Fibroblast of lung (primary cell): Measurements from ENCODE around the gene INPP5A. TPM values are rescaled to one million over a fixed set of nuclear protein-coding genes. Genes with fewer than 3 reads are reported as not detected.
A peak's percentile ranks its signal among the peaks of the same experiment; 100 is the strongest.

ENCODE experiments used
- DNase-seq, 2 donors: peaks; one replicate each; pipeline versions ENCODE4 v3.0.0 to v3.0.0-alpha.2; 2010; ENCODE audit warnings: low read depth in 2 of 2
- H2AFZ ChIP-seq: 2 replicates; pipeline ENCODE4 v1.5.1; 2012; ENCODE audit warnings: low read length, control low read depth, inconsistent platforms
- H3K27ac ChIP-seq: 2 replicates; pipeline ENCODE4 v1.5.1; 2011; ENCODE audit warnings: low read length, control low read depth; ENCODE audit not compliant: insufficient read depth
- H3K27me3 ChIP-seq: 2 replicates; pipeline ENCODE4 v1.5.1; 2011; ENCODE audit warnings: mild to moderate bottlenecking, low read length; ENCODE audit not compliant: control insufficient read depth, insufficient read depth
- H3K36me3 ChIP-seq: 2 replicates; pipeline ENCODE4 v1.5.1; 2011; ENCODE audit warnings: low read length; ENCODE audit not compliant: control insufficient read depth, insufficient read depth
- H3K4me1 ChIP-seq: 2 replicates; pipeline ENCODE4 v1.5.1; 2011; ENCODE audit warnings: low read length; ENCODE audit not compliant: control insufficient read depth, insufficient read depth; ENCODE audit errors: extremely low read depth
- H3K4me2 ChIP-seq: 2 replicates; pipeline ENCODE4 v1.5.1; 2011; ENCODE audit warnings: low read length, control low read depth; ENCODE audit not compliant: insufficient read depth; ENCODE audit errors: extremely low read depth
- H3K4me3 ChIP-seq, 4 experiments: fragments of 200-600 bp in 1 of 4; sonication (generic) in 1 of 4; replicated peaks in 1 of 4; 2 replicates each; pipeline ENCODE4 v1.5.1; 2011 to 2016; ENCODE audit warnings: low read length in 4 of 4, low read depth in 3 of 4, mild to moderate bottlenecking in 3 of 4, control low read depth in 2 of 4, inconsistent platforms in 1 of 4, mixed read lengths in 1 of 4; ENCODE audit not compliant: insufficient read depth in 1 of 4; ENCODE audit errors: control extremely low read depth in 1 of 4
- H3K79me2 ChIP-seq: 2 replicates; pipeline ENCODE4 v1.5.1; 2012; ENCODE audit warnings: mild to moderate bottlenecking, low read length, inconsistent platforms; ENCODE audit not compliant: control insufficient read depth, insufficient read depth
- H3K9ac ChIP-seq: 2 replicates; pipeline ENCODE4 v1.5.1; 2011; ENCODE audit warnings: mild to moderate bottlenecking, low read length, control low read depth; ENCODE audit not compliant: insufficient read depth
- H3K9me3 ChIP-seq: 2 replicates; pipeline ENCODE4 v1.5.1; 2012; ENCODE audit warnings: low read depth, low read length; ENCODE audit not compliant: control insufficient read depth, insufficient read depth
- H4K20me1 ChIP-seq: 2 replicates; pipeline ENCODE4 v1.5.1; 2011; ENCODE audit warnings: low read length; ENCODE audit not compliant: control insufficient read depth, insufficient read depth; ENCODE audit errors: extremely low read depth
- CTCF ChIP-seq, 2 donors: IDR thresholded peaks in 1 of 2; conservative IDR thresholded peaks in 1 of 2; 1 replicate in 1 of 2; 2 replicates in 1 of 2; pipeline ENCODE4 v1.5.1; 2011 to 2012; ENCODE audit warnings: low read length in 2 of 2, control low read depth in 1 of 2, inconsistent platforms in 1 of 2, low read depth in 1 of 2, mild to moderate bottlenecking in 1 of 2
- EZH2 ChIP-seq: IDR thresholded peaks from 2 replicates; pipeline ENCODE4 v1.5.1; 2012; ENCODE audit warnings: low read length, control low read depth, mild to moderate bottlenecking; ENCODE audit errors: missing control alignments
- polyA plus RNA-seq, 2 donors: library from polyadenylated mRNA; depleted of rRNA in 1 of 2; stranded (reverse) in 1 of 2; unstranded in 1 of 2; fragments of >200 nt; gene quantifications; 2 replicates each; pipeline ENCODE4 v1.2.1, GENCODE V29; 2011 to 2012; ENCODE audit warnings: missing spikeins in 1 of 2
- total RNA-seq: library from RNA; depleted of rRNA; stranded (reverse); fragments of >200 nt; gene quantifications from 2 replicates; pipeline ENCODE4 v1.2.1, GENCODE V29; 2014

The INPP5A gene
- total and polyA plus RNA-seq, 2 donors (not counting 1 experiment from before 2014, with no cell fraction given): 24.6 to 39.9 TPM

DNA sequence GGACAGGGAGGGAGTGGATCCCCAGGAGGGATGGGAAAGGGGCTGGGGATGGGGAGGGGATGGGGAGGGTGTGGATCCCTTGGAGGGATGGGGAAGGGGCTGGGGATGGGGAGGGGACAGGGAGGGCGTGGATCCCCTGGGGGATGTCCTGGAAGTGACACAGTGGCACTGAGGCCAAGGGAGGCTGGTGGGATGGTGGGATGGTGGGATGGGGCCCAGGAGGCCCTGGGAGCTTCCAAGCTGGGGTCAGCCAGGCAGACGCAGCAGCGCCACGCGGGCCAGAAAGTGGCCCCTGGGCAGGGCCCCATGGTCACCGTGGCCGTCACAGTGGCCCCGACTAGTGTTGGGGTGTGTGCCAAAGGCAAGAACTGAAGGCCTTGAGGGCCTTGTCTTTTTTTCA lies 67.8 kb downstream of the INPP5A start:
- Histone ChIP-seq H3K27me3 (no peaks in the 10 kb centered on the region), H2AFZ (no peak overlapping the region), H3K9ac (no peak overlapping the region), H3K9me3 (no peaks in the 10 kb centered on the region), H4K20me1 (peaks cover 3% of the 10 kb centered on the region), H3K27ac (no peak overlapping the region), H3K79me2 (no peaks in the 10 kb centered on the region), H3K4me2 (no peak overlapping the region), H3K4me3 (no peak overlapping the region), H3K36me3 (no peaks in the 10 kb centered on the region), H3K4me1 (peaks cover 3% of the 10 kb centered on the region)
- no peak for DNase-seq
- TF ChIP-seq CTCF (conservative IDR thresholded peaks at IDR 0.05 in 1 of 2, IDR thresholded peaks at IDR 0.05 in 1 of 2; ENCODE audit: low read depth in 1 of 2, low read length in 2 of 2): no peak
- no peak for TF ChIP-seq EZH2

GRCh38 chr10:132606031-132606491 lies 68.5 kb downstream of the INPP5A start:
- H3K79me2 ChIP-seq: no peaks in the 10 kb centered on the region
- peak overlapping the region; percentile 54 for H3K4me2 ChIP-seq
- no peak for DNase-seq
- no peaks in the 10 kb centered on the region for H3K27me3 ChIP-seq
- TF ChIP-seq CTCF (conservative IDR thresholded peaks at IDR 0.05 in 1 of 2, IDR thresholded peaks at IDR 0.05 in 1 of 2; ENCODE audit: low read depth in 1 of 2, low read length in 2 of 2): no peak
- no peak for TF ChIP-seq EZH2
- H4K20me1 ChIP-seq: peaks cover 3% of the 10 kb centered on the region
- H2AFZ ChIP-seq: no peak overlapping the region
- H3K4me1 ChIP-seq: peaks cover 3% of the 10 kb centered on the region
- no peaks in the 10 kb centered on the region for H3K9me3 ChIP-seq
- no peak overlapping the region for H3K9ac ChIP-seq
- no peak overlapping the region for H3K4me3 ChIP-seq
- H3K27ac ChIP-seq: no peak overlapping the region
- H3K36me3 ChIP-seq: no peaks in the 10 kb centered on the region

- Histone ChIP-seq H3K79me2 (no peaks in the 10 kb centered on the region), H2AFZ (no peak overlapping the region), H3K4me1 (peaks cover 3% of the 10 kb centered on the region), H3K4me2 (peak overlapping the region; percentile 54), H3K27me3 (no peaks in the 10 kb centered on the region), H3K9ac (no peak overlapping the region), H3K36me3 (no peaks in the 10 kb centered on the region), H4K20me1 (peaks cover 3% of the 10 kb centered on the region), H3K27ac (no peak overlapping the region), H3K9me3 (no peaks in the 10 kb centered on the region), H3K4me3 (no peak overlapping the region)
- peak; percentile 46 to 57 for DNase-seq
- TF ChIP-seq EZH2 (no peak), CTCF (conservative IDR thresholded peaks at IDR 0.05 in 1 of 2, IDR thresholded peaks at IDR 0.05 in 1 of 2; ENCODE audit: low read depth in 1 of 2, low read length in 2 of 2) (no peak)
Observed at GRCh38 chr10:132606536-132607316, 69.1 kb downstream of the INPP5A start.
